PC-3 (cell line): Measurements from ENCODE around the gene AFF4.

ENCODE experiments used
- CTCF ChIP-seq: fragments of 300-600 bp; sonication (generic); conservative IDR thresholded peaks from 2 replicates; pipeline ENCODE4 v1.5.1; 2017; ENCODE audit warnings: antibody characterized with exemption, low read depth, mild to moderate bottlenecking, low read length
- EZH2 ChIP-seq: fragments of 300-600 bp; sonication (generic); IDR thresholded peaks from one replicate; pipeline ENCODE4 v1.6.1; 2017; ENCODE audit warnings: antibody characterized with exemption, mild to moderate bottlenecking, low read length; ENCODE audit not compliant: unreplicated experiment
- EZH2phosphoT487 ChIP-seq: fragments of 300-600 bp; sonication (generic); IDR thresholded peaks from 2 replicates; pipeline ENCODE4 v1.6.1; 2018; ENCODE audit warnings: mild to moderate bottlenecking, antibody characterized with exemption, low read length, borderline replicate concordance

- TF ChIP-seq EZH2, result no peak
- no peak for TF ChIP-seq CTCF
- TF ChIP-seq EZH2phosphoT487, result no peak
Measured at GRCh38 chr5:132884548-132884947, 78.9 kb downstream of the AFF4 start.
